HUES64 (cell line): ENCODE measurements around the gene ART1.
A peak's percentile ranks its signal among the peaks of the same experiment; 100 is the strongest.
"Not testable (repeated sequence)": the region's sequence is repeated elsewhere in the genome, so short reads cannot be mapped to it uniquely, and the experiment has no call there.

Source experiments
- H3K27ac ChIP-seq: 2 replicates; pipeline ENCODE4 v1.7.0; 2013; ENCODE audit warnings: low read depth, low read length, inconsistent platforms
- H3K27me3 ChIP-seq: 2 replicates; pipeline ENCODE4 v1.6.1; 2013; ENCODE audit warnings: mild to moderate bottlenecking, low read length; ENCODE audit not compliant: insufficient read depth
- H3K36me3 ChIP-seq: 2 replicates; pipeline ENCODE4 v1.6.1; 2013; ENCODE audit warnings: mild to moderate bottlenecking, low read length; ENCODE audit not compliant: insufficient read depth
- H3K4me1 ChIP-seq: 2 replicates; pipeline ENCODE4 v1.6.1; 2013; ENCODE audit warnings: mild to moderate bottlenecking, low read length, moderate library complexity; ENCODE audit not compliant: insufficient read depth
- H3K4me3 ChIP-seq: 2 replicates; pipeline ENCODE4 v1.5.1; 2013; ENCODE audit warnings: mild to moderate bottlenecking, low read length, moderate library complexity
- H3K9ac ChIP-seq: 2 replicates; pipeline ENCODE4 v1.6.1; 2013; ENCODE audit warnings: mild to moderate bottlenecking, low read depth, low read length
- H3K9me3 ChIP-seq: 2 replicates; pipeline ENCODE4 v1.6.1; 2013; ENCODE audit warnings: low read depth, low read length; ENCODE audit not compliant: insufficient read depth
- WGBS: fragments of 150-250, 120-280 bp; methylation state at CpG from one replicate; pipeline ENCODE4 v1.1.7; 2013; ENCODE audit warnings: missing lambda C conversion rate; 5-methylcytosine and 5-hydroxymethylcytosine counted together

The ART1 gene

GRCh38 chr11:3635641-3636375 is 9.1 kb upstream of the ART1 start:
- no peaks in the 10 kb centered on the region for H3K27me3 ChIP-seq
- H3K4me1 ChIP-seq, result no peaks in the 10 kb centered on the region
- WGBS, result 93% methylated on average over 15 of the region's 15 CpGs
- H3K9me3 ChIP-seq, result no peaks in the 10 kb centered on the region
- no peaks in the 10 kb centered on the region for H3K36me3 ChIP-seq
- H3K4me3 ChIP-seq, result no peak overlapping the region
- no peak overlapping the region for H3K27ac ChIP-seq
- no peak overlapping the region for H3K9ac ChIP-seq

GRCh38 chr11:3637201-3637600 is 7.7 kb upstream of the ART1 start:
- H3K4me3 ChIP-seq, result no peak overlapping the region
- 90% methylated on average over 13 of the region's 13 CpGs for WGBS
- peaks cover 5% of the 10 kb centered on the region; the same call in 1 of the 2 replicates for H3K27me3 ChIP-seq
- H3K9me3 ChIP-seq, result no peaks in the 10 kb centered on the region
- no peaks in the 10 kb centered on the region for H3K4me1 ChIP-seq
- no peaks in the 10 kb centered on the region for H3K36me3 ChIP-seq
- no peak overlapping the region for H3K27ac ChIP-seq
- no peak overlapping the region for H3K9ac ChIP-seq

GRCh38 chr11:3638513-3638912 is 6.4 kb upstream of the ART1 start:
- Histone ChIP-seq H3K36me3 (no peaks in the 10 kb centered on the region), H3K9me3 (no peaks in the 10 kb centered on the region), H3K27ac (no peak overlapping the region), H3K4me1 (peaks cover 9% of the 10 kb centered on the region; the same call in 1 of the 2 replicates), H3K9ac (no peak overlapping the region), H3K27me3 (peaks cover 5% of the 10 kb centered on the region; the same call in 1 of the 2 replicates), H3K4me3 (no peak overlapping the region)
- WGBS, result 88% methylated on average over 5 of the region's 5 CpGs

- Histone ChIP-seq H3K9ac (no peak overlapping the region), H3K27ac (no peak overlapping the region)
Measured at GRCh38 chr11:3639841-3640240, 5.1 kb upstream of the ART1 start.

GRCh38 chr11:3641191-3641590 is 3.7 kb upstream of the ART1 start:
- Histone ChIP-seq H3K4me3 (peak overlapping the region; percentile 59), H3K9ac (no peak overlapping the region; the same call in 1 of the 2 replicates), H3K4me1 (peaks cover 10% of the 10 kb centered on the region; the same call in 1 of the 2 replicates), H3K27me3 (peaks cover 5% of the 10 kb centered on the region; the same call in 1 of the 2 replicates), H3K27ac (no peak overlapping the region), H3K9me3 (peaks cover 7% of the 10 kb centered on the region; the same call in 1 of the 2 replicates), H3K36me3 (no peaks in the 10 kb centered on the region)
- 63% methylated on average over 8 of the region's 8 CpGs for WGBS

More at GRCh38 chr11:3639841-3640240, 5.1 kb upstream of the ART1 start:
- Histone ChIP-seq H3K4me3 (no peak overlapping the region), H3K4me1 (peaks cover 10% of the 10 kb centered on the region; the same call in 1 of the 2 replicates), H3K36me3 (no peaks in the 10 kb centered on the region), H3K27me3 (peaks cover 5% of the 10 kb centered on the region; the same call in 1 of the 2 replicates), H3K9me3 (peaks cover 7% of the 10 kb centered on the region; the same call in 1 of the 2 replicates)
- 95% methylated on average over 14 of the region's 14 CpGs for WGBS

GRCh38 chr11:3641701-3642070 is 3.2 kb upstream of the ART1 start, which contains the start of gene ART5:
Gene ART5, minus strand, starts transcription at chr11:3641992. Its CDS starts 130 bp downstream, at chr11:3641862.
- Histone ChIP-seq H3K36me3 (no peaks in the 10 kb centered on the region), H3K4me1 (peaks cover 10% of the 10 kb centered on the region; the same call in 1 of the 2 replicates), H3K9me3 (peaks cover 7% of the 10 kb centered on the region; the same call in 1 of the 2 replicates), H3K4me3 (peak within 1 kb of the TSS; percentile 64), H3K27ac (peak within 1 kb of the TSS; percentile 95), H3K27me3 (peaks cover 5% of the 10 kb centered on the region; the same call in 1 of the 2 replicates), H3K9ac (peak within 1 kb of the TSS; percentile 81)
- 6% methylated on average over 19 of the region's 21 CpGs for WGBS

GRCh38 chr11:3642071-3642951 is 2.6 kb upstream of the ART1 start:
- under 1% methylated on average over 55 of the region's 55 CpGs for WGBS

GRCh38 chr11:3643102-3643546 is 1.8 kb upstream of the ART1 start:
- H3K36me3 ChIP-seq, H3K27me3 ChIP-seq, H3K9me3 ChIP-seq: not testable (repeated sequence)
- WGBS, result 43% methylated on average over 10 of the region's 11 CpGs
- Histone ChIP-seq H3K27ac (peak overlapping the region; percentile 95; the same call in 1 of the 2 replicates), H3K9ac (peak overlapping the region; percentile 81; the same call in 1 of the 2 replicates), H3K4me3 (peak overlapping the region; percentile 64), H3K4me1 (peaks cover 10% of the 10 kb centered on the region; the same call in 1 of the 2 replicates)

More at GRCh38 chr11:3642071-3642951, 2.6 kb upstream of the ART1 start:
- H3K4me1 ChIP-seq, result peaks cover 10% of the 10 kb centered on the region; the same call in 1 of the 2 replicates
- H3K27me3 ChIP-seq, result peaks cover 5% of the 10 kb centered on the region; the same call in 1 of the 2 replicates
- peak overlapping the region; percentile 64 for H3K4me3 ChIP-seq
- peak overlapping the region; percentile 81 for H3K9ac ChIP-seq
- H3K36me3 ChIP-seq, result no peaks in the 10 kb centered on the region
- H3K9me3 ChIP-seq, result peaks cover 7% of the 10 kb centered on the region; the same call in 1 of the 2 replicates
- H3K27ac ChIP-seq, result peak overlapping the region; percentile 95

GRCh38 chr11:3645552-3645951 is 624 bp downstream of the ART1 start:
- Histone ChIP-seq H3K4me3 (no peak overlapping the region), H3K27me3 (peaks cover 5% of the 10 kb centered on the region; the same call in 1 of the 2 replicates), H3K27ac (no peak overlapping the region), H3K9me3 (peaks cover 7% of the 10 kb centered on the region; the same call in 1 of the 2 replicates), H3K36me3 (no peaks in the 10 kb centered on the region), H3K4me1 (peaks cover 10% of the 10 kb centered on the region; the same call in 1 of the 2 replicates), H3K9ac (no peak overlapping the region)
- WGBS, result 90% methylated on average over 7 of the region's 7 CpGs

- H3K4me1 ChIP-seq, H3K4me3 ChIP-seq, H3K27ac ChIP-seq, H3K9me3 ChIP-seq, H3K36me3 ChIP-seq, H3K27me3 ChIP-seq, H3K9ac ChIP-seq: not testable (repeated sequence)
- WGBS, result 79% methylated on average over 13 of the region's 13 CpGs
Measured at GRCh38 chr11:3648843-3649242, 3.9 kb downstream of the ART1 start.
